Caco-2 (cell line): ENCODE results near the gene DLX4. TPM values are rescaled to one million over a fixed set of nuclear protein-coding genes. Genes with fewer than 3 reads are reported as not detected.

ENCODE experiments used
- BruUV-seq: library from RNA; stranded (reverse); fragments of 400-500 nt; replicated peaks from 2 replicates; lab custom pipeline; 2021; lab: Mats Ljungman, UMichigan
- CTCF ChIA-PET: fragments of 300-600 bp; sonication (Branson Sonifier 250); formaldehyde crosslinking; loops from one replicate; lab custom pipeline; 2022; ENCODE audit warnings: antibody characterized with exemption; lab: Charles Lee
- POLR2A ChIA-PET: fragments of 300-600 bp; sonication (Branson Sonifier 250); formaldehyde crosslinking; loops from one replicate; lab custom pipeline; 2022; ENCODE audit warnings: antibody characterized with exemption; lab: Charles Lee
- DNase-seq, 2 experiments: peaks; one replicate each; pipeline versions ENCODE4 v3.0.0 to v3.0.0-alpha.2; 2020 to 2022
- H3K27me3 ChIP-seq: replicated peaks from 2 replicates; pipeline ENCODE4 v1.6.0; 2011; ENCODE audit warnings: low read length; ENCODE audit not compliant: control insufficient read depth, insufficient read depth
- H3K36me3 ChIP-seq: 2 replicates; pipeline ENCODE4 v1.5.1; 2011; ENCODE audit warnings: low read length; ENCODE audit not compliant: control insufficient read depth, insufficient read depth
- H3K4me1 ChIP-seq: fragments of 250-450 bp; sonication (Bioruptor Pico); 2 replicates; pipeline ENCODE4 v1.5.1; 2020; ENCODE audit warnings: mild to moderate bottlenecking
- H3K4me3 ChIP-seq: 2 replicates; pipeline ENCODE4 v1.5.1; 2011; ENCODE audit warnings: low read depth, mild to moderate bottlenecking, control low read depth, low read length
- H3K9me3 ChIP-seq: fragments of 250-450 bp; sonication (Bioruptor Pico); 2 replicates; pipeline ENCODE4 v1.5.1; 2020; ENCODE audit warnings: mild to moderate bottlenecking, moderate library complexity
- H3K27ac Mint-ChIP-seq: one replicate; pipeline ENCODE4 v1.8.0; 2022; ENCODE audit warnings: mixed read lengths; ENCODE audit not compliant: unreplicated experiment
- H3K27me3 Mint-ChIP-seq: one replicate; pipeline ENCODE4 v1.8.0; 2022; ENCODE audit warnings: mixed read lengths; ENCODE audit not compliant: insufficient read depth, unreplicated experiment
- H3K36me3 Mint-ChIP-seq: one replicate; pipeline ENCODE4 v1.8.0; 2022; ENCODE audit warnings: mild to moderate bottlenecking, mixed read lengths; ENCODE audit not compliant: insufficient read depth, unreplicated experiment
- H3K4me1 Mint-ChIP-seq: one replicate; pipeline ENCODE4 v1.8.0; 2022; ENCODE audit warnings: low read depth, mixed read lengths; ENCODE audit not compliant: unreplicated experiment
- H3K4me3 Mint-ChIP-seq: one replicate; pipeline ENCODE4 v1.8.0; 2022; ENCODE audit warnings: mild to moderate bottlenecking, moderate library complexity, mixed read lengths; ENCODE audit not compliant: unreplicated experiment
- H3K9me3 Mint-ChIP-seq: one replicate; pipeline ENCODE4 v1.8.0; 2022; ENCODE audit warnings: mixed read lengths; ENCODE audit not compliant: unreplicated experiment
- intact Hi-C: fragments of 100-400 bp; cut with micrococcal nuclease; formaldehyde crosslinking; loops from one replicate; pipeline ENCODE4 v1.10.0; 2022; ENCODE audit not compliant: unreplicated experiment
- total RNA-seq: library from RNA; stranded (reverse); gene quantifications from 2 replicates; pipeline ENCODE4 v1.2.3, GENCODE V29; 2022
- TF ChIP-seq, protein P1 (sequence below), 2 experiments: fragments of 200-600 bp in 1 of 2; IDR thresholded peaks; 1 replicate in 1 of 2; 2 replicates in 1 of 2; pipeline versions ENCODE4 v1.5.1 to v1.8.0; 2011 to 2022; ENCODE audit warnings: antibody characterized with exemption in 1 of 2, control low read depth in 1 of 2, inconsistent platforms in 1 of 2, low read depth in 1 of 2, low read length in 1 of 2, mild to moderate bottlenecking in 1 of 2, moderate library complexity in 1 of 2; ENCODE audit not compliant: insufficient read depth in 1 of 2, severe bottlenecking in 1 of 2, unreplicated experiment in 1 of 2

DLX4 gene
- total RNA-seq, 1 experiment from 2014 or later, result 27.0 TPM

DNA sequence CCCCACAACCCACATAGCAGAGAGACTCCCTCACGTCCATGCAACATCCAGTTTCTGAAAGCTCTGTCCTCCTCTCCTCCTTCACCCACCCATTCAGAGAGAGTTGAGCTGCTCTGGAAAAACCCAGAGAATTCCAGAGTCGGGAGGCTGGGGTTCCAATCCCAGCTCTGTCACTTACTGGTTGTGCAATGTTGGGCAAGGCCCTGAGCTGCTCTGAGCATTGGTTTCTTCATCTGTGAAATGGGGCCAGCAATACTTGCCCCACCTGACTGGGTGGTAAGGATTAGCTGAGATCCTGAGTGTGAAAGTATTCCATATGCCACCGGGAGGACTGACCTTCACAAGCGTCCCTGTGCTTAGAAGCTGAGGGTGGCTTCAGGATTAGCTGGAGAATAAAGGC, 12.2 kb upstream of the DLX4 start:
- no peaks in the 10 kb centered on the region for H3K36me3 ChIP-seq
- no peaks in the 10 kb centered on the region for H3K27me3 ChIP-seq
- H3K4me3 ChIP-seq, result no peak overlapping the region
- no peak overlapping the region for H3K27ac Mint-ChIP-seq
- no peaks in the 10 kb centered on the region for H3K9me3 Mint-ChIP-seq
- H3K36me3 Mint-ChIP-seq, result no peaks in the 10 kb centered on the region
- peaks cover 25% of the 10 kb centered on the region for H3K4me1 Mint-ChIP-seq
- DNase-seq, result no peak
- H3K4me1 ChIP-seq, result peaks cover 4% of the 10 kb centered on the region
- CTCF ChIA-PET, result interaction anchor here (1.1 to 1.7 kb wide), 7 partner anchors 15 to 166 kb away, joined by 3 to 5 read pairs (median 3); no protein-coding TSS in a partner anchor
- H3K9me3 ChIP-seq, result no peaks in the 10 kb centered on the region
- intact Hi-C loops, result no loop called here
- H3K4me3 Mint-ChIP-seq, result no peak overlapping the region
- no peaks in the 10 kb centered on the region for H3K27me3 Mint-ChIP-seq
- TF ChIP-seq, protein P1, sequence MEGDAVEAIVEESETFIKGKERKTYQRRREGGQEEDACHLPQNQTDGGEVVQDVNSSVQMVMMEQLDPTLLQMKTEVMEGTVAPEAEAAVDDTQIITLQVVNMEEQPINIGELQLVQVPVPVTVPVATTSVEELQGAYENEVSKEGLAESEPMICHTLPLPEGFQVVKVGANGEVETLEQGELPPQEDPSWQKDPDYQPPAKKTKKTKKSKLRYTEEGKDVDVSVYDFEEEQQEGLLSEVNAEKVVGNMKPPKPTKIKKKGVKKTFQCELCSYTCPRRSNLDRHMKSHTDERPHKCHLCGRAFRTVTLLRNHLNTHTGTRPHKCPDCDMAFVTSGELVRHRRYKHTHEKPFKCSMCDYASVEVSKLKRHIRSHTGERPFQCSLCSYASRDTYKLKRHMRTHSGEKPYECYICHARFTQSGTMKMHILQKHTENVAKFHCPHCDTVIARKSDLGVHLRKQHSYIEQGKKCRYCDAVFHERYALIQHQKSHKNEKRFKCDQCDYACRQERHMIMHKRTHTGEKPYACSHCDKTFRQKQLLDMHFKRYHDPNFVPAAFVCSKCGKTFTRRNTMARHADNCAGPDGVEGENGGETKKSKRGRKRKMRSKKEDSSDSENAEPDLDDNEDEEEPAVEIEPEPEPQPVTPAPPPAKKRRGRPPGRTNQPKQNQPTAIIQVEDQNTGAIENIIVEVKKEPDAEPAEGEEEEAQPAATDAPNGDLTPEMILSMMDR (IDR thresholded peaks at IDR 0.05; ENCODE audit: insufficient read depth in 1 of 2, low read depth in 1 of 2, low read length in 1 of 2, severe bottlenecking in 1 of 2, unreplicated experiment in 1 of 2), result no peak
- no TSS peak for BruUV-seq
- POLR2A ChIA-PET, result no interaction called here

DNA sequence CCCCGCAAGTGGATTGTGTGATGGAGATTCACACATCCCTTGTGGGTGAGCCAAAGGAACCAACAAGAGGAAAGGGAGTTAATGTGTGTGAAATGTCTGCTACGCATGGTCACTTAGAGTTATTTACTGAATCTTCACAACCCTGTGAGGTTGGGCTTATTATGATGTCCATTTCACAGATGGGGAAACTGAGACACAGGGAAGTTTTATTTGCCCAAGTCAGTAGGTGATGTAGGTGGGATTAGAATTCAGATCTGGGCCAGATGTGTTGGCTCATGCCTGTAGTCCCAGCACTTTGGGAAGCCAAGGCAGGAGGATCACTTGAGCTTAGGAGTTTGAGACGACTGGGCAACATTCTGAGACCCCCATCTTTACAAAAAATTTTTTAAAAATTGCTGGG, 11.6 kb upstream of the DLX4 start:
- Histone ChIP-seq H3K36me3 (no peaks in the 10 kb centered on the region), H3K4me3 (no peak overlapping the region), H3K9me3 (no peaks in the 10 kb centered on the region), H3K27me3 (no peaks in the 10 kb centered on the region), H3K4me1 (peaks cover 4% of the 10 kb centered on the region)
- ChIA-PET CTCF (interaction anchor here (0.7 to 1.7 kb wide), 9 partner anchors 16 to 199 kb away, joined by 3 to 5 read pairs (median 3); no protein-coding TSS in a partner anchor), POLR2A (no interaction called here)
- BruUV-seq, result no TSS peak
- Mint-ChIP-seq H3K27me3 (no peaks in the 10 kb centered on the region), H3K9me3 (no peaks in the 10 kb centered on the region), H3K27ac (no peak overlapping the region), H3K36me3 (no peaks in the 10 kb centered on the region), H3K4me1 (peaks cover 20% of the 10 kb centered on the region), H3K4me3 (no peak overlapping the region)
- TF ChIP-seq, protein P1 (IDR thresholded peaks at IDR 0.05; ENCODE audit: insufficient read depth in 1 of 2, low read depth in 1 of 2, low read length in 1 of 2, severe bottlenecking in 1 of 2, unreplicated experiment in 1 of 2), result no peak
- DNase-seq, result no peak
- intact Hi-C loops, result no loop called here

DNA sequence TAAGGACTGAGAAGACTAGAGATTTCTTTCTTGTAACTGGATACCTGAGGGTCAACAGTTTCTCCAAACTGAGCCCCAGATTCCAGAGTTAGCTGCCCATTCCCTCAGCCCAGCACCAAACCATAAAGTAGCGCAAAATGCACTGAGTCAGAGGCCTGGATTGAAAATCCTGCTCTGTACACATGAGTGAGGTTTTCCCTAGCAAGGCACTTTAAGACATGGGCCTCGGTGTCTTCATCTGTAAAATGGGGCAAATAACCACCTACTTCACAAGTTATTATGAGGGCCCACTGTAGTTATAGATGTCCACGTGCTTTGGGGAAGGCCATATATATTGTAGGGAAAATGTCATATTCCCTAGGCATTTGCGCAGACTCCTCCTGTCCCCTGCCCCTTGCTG, 10.3 kb upstream of the DLX4 start:
- no peaks in the 10 kb centered on the region for H3K9me3 ChIP-seq
- H3K27ac Mint-ChIP-seq, result no peak overlapping the region
- no peaks in the 10 kb centered on the region for H3K9me3 Mint-ChIP-seq
- TF ChIP-seq, protein P1 (IDR thresholded peaks at IDR 0.05; ENCODE audit: insufficient read depth in 1 of 2, low read depth in 1 of 2, low read length in 1 of 2, severe bottlenecking in 1 of 2, unreplicated experiment in 1 of 2), result no peak
- H3K36me3 ChIP-seq, result no peaks in the 10 kb centered on the region
- H3K4me1 ChIP-seq, result no peaks in the 10 kb centered on the region
- H3K4me1 Mint-ChIP-seq, result peaks cover 7% of the 10 kb centered on the region
- ChIA-PET CTCF (interaction anchor here (0.6 to 1.2 kb wide), 3 partner anchors 10 to 352 kb away, joined by 3 to 4 read pairs (median 3); no protein-coding TSS in a partner anchor), POLR2A (interaction anchor here (0.7 kb wide), 1 partner anchor 908 kb away, joined by 12 read pairs; the partner anchor contains the start of gene TOB1)
- intact Hi-C loops, result no loop called here
- no peak for DNase-seq
- no peaks in the 10 kb centered on the region for H3K36me3 Mint-ChIP-seq
- H3K4me3 Mint-ChIP-seq, result no peak overlapping the region
- H3K27me3 ChIP-seq, result no peaks in the 10 kb centered on the region
- H3K27me3 Mint-ChIP-seq, result no peaks in the 10 kb centered on the region
- H3K4me3 ChIP-seq, result no peak overlapping the region
- BruUV-seq, result no TSS peak
